Measurements from ENCODE around the gene RNF128. TPM values are rescaled to one million over a fixed set of nuclear protein-coding genes. Genes with fewer than 3 reads are reported as not detected.

The RNF128 gene
- polyA plus RNA-seq, 1 of the 3 experiments (the other 2 are of a cell fraction), result not detected

GRCh38 chrX:106684207-106684606 lies 42.3 kb upstream of the RNF128 start:
- Histone ChIP-seq H3F3A (replicated peaks; ENCODE audit: insufficient read depth) (no peaks in the 10 kb centered on the region), H3K27me3 (ENCODE audit: insufficient read depth) (peaks cover 8% of the 10 kb centered on the region; the same call in 1 of the 2 replicates), H3K27ac (ENCODE audit: low read depth in 2 of 2, low read length in 1 of 2) (no peak overlapping the region), H2AFZ (ENCODE audit: low read depth) (no peak overlapping the region), H3K9ac (no peak overlapping the region), H3K4me1 (ENCODE audit: control insufficient read depth in 1 of 2, insufficient read depth in 2 of 2, low read depth in 1 of 2, low read length in 1 of 2) (no peaks in the 10 kb centered on the region), H3K9me3 (no peaks in the 10 kb centered on the region), H3K4me2 (no peak overlapping the region), H3K79me2 (ENCODE audit: insufficient read depth) (no peaks in the 10 kb centered on the region), H3K36me3 (replicated peaks in 1 of 2; ENCODE audit: control insufficient read depth in 1 of 2, insufficient read depth in 2 of 2, low read length in 1 of 2) (no peaks in the 10 kb centered on the region), H3K4me3 (ENCODE audit: low read depth in 2 of 2, low read length in 1 of 2) (no peak overlapping the region), H4K20me1 (ENCODE audit: insufficient read depth) (no peaks in the 10 kb centered on the region), H3K9me2 (no peaks in the 10 kb centered on the region; the same call in 1 of the 2 replicates)
- DNase-seq, result no peak
- 2% methylated on average over 4 of the region's 4 CpGs for WGBS (ENCODE audit: low lambda C conversion rate)
- no peak for TF ChIP-seq CHD2 (IDR thresholded peaks at IDR 0.05; ENCODE audit: low read length, partially characterized antibody)
- no peak for TF ChIP-seq EZH2phosphoT487 (IDR thresholded peaks at IDR 0.05; ENCODE audit: borderline replicate concordance, low read depth)
- TF ChIP-seq, protein P1, sequence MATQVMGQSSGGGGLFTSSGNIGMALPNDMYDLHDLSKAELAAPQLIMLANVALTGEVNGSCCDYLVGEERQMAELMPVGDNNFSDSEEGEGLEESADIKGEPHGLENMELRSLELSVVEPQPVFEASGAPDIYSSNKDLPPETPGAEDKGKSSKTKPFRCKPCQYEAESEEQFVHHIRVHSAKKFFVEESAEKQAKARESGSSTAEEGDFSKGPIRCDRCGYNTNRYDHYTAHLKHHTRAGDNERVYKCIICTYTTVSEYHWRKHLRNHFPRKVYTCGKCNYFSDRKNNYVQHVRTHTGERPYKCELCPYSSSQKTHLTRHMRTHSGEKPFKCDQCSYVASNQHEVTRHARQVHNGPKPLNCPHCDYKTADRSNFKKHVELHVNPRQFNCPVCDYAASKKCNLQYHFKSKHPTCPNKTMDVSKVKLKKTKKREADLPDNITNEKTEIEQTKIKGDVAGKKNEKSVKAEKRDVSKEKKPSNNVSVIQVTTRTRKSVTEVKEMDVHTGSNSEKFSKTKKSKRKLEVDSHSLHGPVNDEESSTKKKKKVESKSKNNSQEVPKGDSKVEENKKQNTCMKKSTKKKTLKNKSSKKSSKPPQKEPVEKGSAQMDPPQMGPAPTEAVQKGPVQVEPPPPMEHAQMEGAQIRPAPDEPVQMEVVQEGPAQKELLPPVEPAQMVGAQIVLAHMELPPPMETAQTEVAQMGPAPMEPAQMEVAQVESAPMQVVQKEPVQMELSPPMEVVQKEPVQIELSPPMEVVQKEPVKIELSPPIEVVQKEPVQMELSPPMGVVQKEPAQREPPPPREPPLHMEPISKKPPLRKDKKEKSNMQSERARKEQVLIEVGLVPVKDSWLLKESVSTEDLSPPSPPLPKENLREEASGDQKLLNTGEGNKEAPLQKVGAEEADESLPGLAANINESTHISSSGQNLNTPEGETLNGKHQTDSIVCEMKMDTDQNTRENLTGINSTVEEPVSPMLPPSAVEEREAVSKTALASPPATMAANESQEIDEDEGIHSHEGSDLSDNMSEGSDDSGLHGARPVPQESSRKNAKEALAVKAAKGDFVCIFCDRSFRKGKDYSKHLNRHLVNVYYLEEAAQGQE (IDR thresholded peaks at IDR 0.05; ENCODE audit: low read depth, low read length), result no peak
- TF ChIP-seq SIN3A (IDR thresholded peaks at IDR 0.05; ENCODE audit: borderline replicate concordance, low read depth, low read length), result no peak
- TF ChIP-seq TCF12 (IDR thresholded peaks at IDR 0.05), result no peak
- no peak for TF ChIP-seq CTCF (IDR thresholded peaks at IDR 0.05)
- TF ChIP-seq FOXM1 (IDR thresholded peaks at IDR 0.05; ENCODE audit: low read depth), result no peak
- TF ChIP-seq SMC3 (IDR thresholded peaks at IDR 0.05; ENCODE audit: low read depth, low read length), result no peak
- TF ChIP-seq TAF1 (IDR thresholded peaks at IDR 0.05; ENCODE audit: borderline replicate concordance, low read depth, low read length), result no peak
- ChIA-PET CTCF (no interaction called here), POLR2A (no interaction called here)

GRCh38 chrX:106692425-106693065 lies 34.0 kb upstream of the RNF128 start:
- no peak overlapping the region for H2AFZ ChIP-seq (ENCODE audit: low read depth)
- H3K79me2 ChIP-seq (ENCODE audit: insufficient read depth), result no peaks in the 10 kb centered on the region
- no peaks in the 10 kb centered on the region for H3K9me3 ChIP-seq
- peaks cover 4% of the 10 kb centered on the region; the same call in 1 of the 2 replicates for H3K27me3 ChIP-seq (ENCODE audit: insufficient read depth)
- H3K4me3 ChIP-seq (ENCODE audit: low read depth in 2 of 2, low read length in 1 of 2), result no peak overlapping the region
- WGBS (ENCODE audit: low lambda C conversion rate), result 6% methylated on average over 7 of the region's 7 CpGs
- H3K27ac ChIP-seq (ENCODE audit: low read depth in 2 of 2, low read length in 1 of 2), result no peak overlapping the region
- no peaks in the 10 kb centered on the region for H4K20me1 ChIP-seq (ENCODE audit: insufficient read depth)
- H3F3A ChIP-seq (replicated peaks; ENCODE audit: insufficient read depth), result no peaks in the 10 kb centered on the region
- DNase-seq, result no peak
- no peaks in the 10 kb centered on the region for H3K9me2 ChIP-seq
- H3K9ac ChIP-seq, result no peak overlapping the region
- ChIA-PET CTCF (interaction anchor here (0.6 kb wide), 1 partner anchor 170 kb away, joined by 3 read pairs; no protein-coding TSS in a partner anchor), POLR2A (no interaction called here)
- H3K36me3 ChIP-seq (replicated peaks in 1 of 2; ENCODE audit: control insufficient read depth in 1 of 2, insufficient read depth in 2 of 2, low read length in 1 of 2), result no peaks in the 10 kb centered on the region
- no peak overlapping the region for H3K4me2 ChIP-seq
- H3K4me1 ChIP-seq (ENCODE audit: control insufficient read depth in 1 of 2, insufficient read depth in 2 of 2, low read depth in 1 of 2, low read length in 1 of 2), result no peaks in the 10 kb centered on the region
- TF ChIP-seq, protein P2, sequence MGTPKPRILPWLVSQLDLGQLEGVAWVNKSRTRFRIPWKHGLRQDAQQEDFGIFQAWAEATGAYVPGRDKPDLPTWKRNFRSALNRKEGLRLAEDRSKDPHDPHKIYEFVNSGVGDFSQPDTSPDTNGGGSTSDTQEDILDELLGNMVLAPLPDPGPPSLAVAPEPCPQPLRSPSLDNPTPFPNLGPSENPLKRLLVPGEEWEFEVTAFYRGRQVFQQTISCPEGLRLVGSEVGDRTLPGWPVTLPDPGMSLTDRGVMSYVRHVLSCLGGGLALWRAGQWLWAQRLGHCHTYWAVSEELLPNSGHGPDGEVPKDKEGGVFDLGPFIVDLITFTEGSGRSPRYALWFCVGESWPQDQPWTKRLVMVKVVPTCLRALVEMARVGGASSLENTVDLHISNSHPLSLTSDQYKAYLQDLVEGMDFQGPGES (IDR thresholded peaks at IDR 0.05; ENCODE audit: low read depth, low read length), result no peak
- TF ChIP-seq, protein P3, sequence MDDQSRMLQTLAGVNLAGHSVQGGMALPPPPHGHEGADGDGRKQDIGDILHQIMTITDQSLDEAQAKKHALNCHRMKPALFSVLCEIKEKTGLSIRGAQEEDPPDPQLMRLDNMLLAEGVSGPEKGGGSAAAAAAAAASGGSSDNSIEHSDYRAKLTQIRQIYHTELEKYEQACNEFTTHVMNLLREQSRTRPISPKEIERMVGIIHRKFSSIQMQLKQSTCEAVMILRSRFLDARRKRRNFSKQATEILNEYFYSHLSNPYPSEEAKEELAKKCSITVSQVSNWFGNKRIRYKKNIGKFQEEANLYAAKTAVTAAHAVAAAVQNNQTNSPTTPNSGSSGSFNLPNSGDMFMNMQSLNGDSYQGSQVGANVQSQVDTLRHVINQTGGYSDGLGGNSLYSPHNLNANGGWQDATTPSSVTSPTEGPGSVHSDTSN (IDR thresholded peaks at IDR 0.05), result no peak
- no peak for TF ChIP-seq RCOR1 (IDR thresholded peaks at IDR 0.05; ENCODE audit: low read length)
- TF ChIP-seq, protein P1 (IDR thresholded peaks at IDR 0.05; ENCODE audit: low read depth, low read length), result no peak
